Peyer's patch (tissue), 4 donors: ENCODE data around the gene HTR2C. TPM values are rescaled to one million over a fixed set of nuclear protein-coding genes. Genes with fewer than 3 reads are reported as not detected.
"Not testable (repeated sequence)": the region's sequence is repeated elsewhere in the genome, so short reads cannot be mapped to it uniquely, and the experiment has no call there.

Experiments
- DNase-seq, 3 donors: peaks; one replicate each; pipeline ENCODE4 v3.0.0-alpha.2; 2017 to 2019
- H3K27ac ChIP-seq, 4 donors: fragments of 200-600 bp; sonication (generic); one replicate each; pipeline ENCODE4 v1.5.1; 2016 to 2019
- H3K27me3 ChIP-seq, 2 donors: fragments of 200-600 bp; sonication (generic); one replicate each; pipeline ENCODE4 v1.5.1; 2019
- H3K36me3 ChIP-seq, 3 donors: fragments of 200-600 bp; sonication (generic); one replicate each; pipeline ENCODE4 v1.5.1; 2016 to 2019
- H3K4me1 ChIP-seq, 4 donors: fragments of 200-600 bp; sonication (generic); one replicate each; pipeline ENCODE4 v1.5.1; 2016 to 2019
- H3K4me3 ChIP-seq, 4 donors: fragments of 200-600 bp; sonication (generic); 1 replicate in 3 of 4; 2 replicates in 1 of 4; pipeline ENCODE4 v1.5.1; 2016 to 2019; ENCODE audit warnings: mild to moderate bottlenecking in 1 of 4
- H3K9me3 ChIP-seq, 4 donors: fragments of 200-600 bp; sonication (generic); one replicate each; pipeline ENCODE4 v1.5.1; 2016 to 2019; ENCODE audit warnings: mild to moderate bottlenecking in 1 of 4
- CTCF ChIP-seq, 6 experiments: fragments of 450-650 bp in 4 of 6; fragments of 200-600 bp in 2 of 6; sonication (generic) in 1 of 6; IDR thresholded peaks; one replicate each; pipeline ENCODE4 v1.5.1; 2017 to 2019; ENCODE audit warnings: antibody characterized with exemption in 6 of 6, mild to moderate bottlenecking in 3 of 6, moderate library complexity in 1 of 6
- POLR2A ChIP-seq, 2 donors: fragments of 450-650 bp; IDR thresholded peaks; one replicate each; pipeline ENCODE4 v1.5.1; 2017; ENCODE audit warnings: antibody characterized with exemption in 2 of 2, mild to moderate bottlenecking in 2 of 2, moderate library complexity in 2 of 2
- small RNA-seq, 2 donors: library from RNA; depleted of rRNA; stranded (forward); fragments of <200 nt; gene quantifications; one replicate each; pipeline ENCODE3, GENCODE V24; 2016
- total RNA-seq, 4 donors: library from RNA; depleted of rRNA; stranded (reverse); fragments of >200 nt; gene quantifications; one replicate each; pipeline ENCODE4 v1.1.0, GENCODE V29; 2016

The HTR2C gene
- total RNA-seq, 4 donors from 2014 or later = not detected

GRCh38 chrX:114932550-114932949, 348.7 kb downstream of the HTR2C start:
- TF ChIP-seq POLR2A (IDR thresholded peaks at IDR 0.05) (no peak), CTCF (IDR thresholded peaks at IDR 0.05) (no peak)
- no peak overlapping the region for H3K27ac ChIP-seq
- no peaks in the 10 kb centered on the region for H3K4me1 ChIP-seq
- no peaks in the 10 kb centered on the region for H3K36me3 ChIP-seq
- no peak for DNase-seq
- H3K4me3 ChIP-seq = no peak overlapping the region
- H3K27me3 ChIP-seq = no peaks in the 10 kb centered on the region
- H3K9me3 ChIP-seq = peaks cover 0 to 7% (median 0%) of the 10 kb centered on the region in 4 donors

- H3K4me1 ChIP-seq, H3K27ac ChIP-seq, H3K4me3 ChIP-seq, DNase-seq, H3K9me3 ChIP-seq, H3K36me3 ChIP-seq, H3K27me3 ChIP-seq: not testable (repeated sequence)
Measured at GRCh38 chrX:114933291-114933690, 349.4 kb downstream of the HTR2C start.

GRCh38 chrX:114937090-114937489, 353.2 kb downstream of the HTR2C start:
- not testable (repeated sequence) for H3K4me3 ChIP-seq, H3K36me3 ChIP-seq, H3K9me3 ChIP-seq, H3K27ac ChIP-seq, DNase-seq, H3K4me1 ChIP-seq, H3K27me3 ChIP-seq

- Histone ChIP-seq H3K36me3 (no peaks in the 10 kb centered on the region), H3K4me1 (no peaks in the 10 kb centered on the region), H3K27me3 (no peaks in the 10 kb centered on the region), H3K27ac (no peak overlapping the region), H3K9me3 (no peaks in the 10 kb centered on the region), H3K4me3 (no peak overlapping the region)
- DNase-seq = no peak
- TF ChIP-seq POLR2A (IDR thresholded peaks at IDR 0.05) (no peak), CTCF (IDR thresholded peaks at IDR 0.05) (no peak)
Measured at GRCh38 chrX:114952696-114953095, 368.8 kb downstream of the HTR2C start.

Small RNA genes within 50 kb of the gene (small RNA-seq; reads per million reads assigned to genes)
- gene AL355812.1 = 0 reads per million in 2 donors
- gene MIR1264 = 0 reads per million in 2 donors
- gene MIR1298 = 0 reads per million in 2 donors
- 0 reads per million in 2 donors for gene MIR1911
- 0 reads per million in 2 donors for gene MIR1912
- gene MIR448 = 0 reads per million in 2 donors
- gene MIR764 = 0 reads per million in 2 donors
- gene SNORA35 = 0 reads per million in 2 donors
